Sigmoid colon (tissue), 7 donors: ENCODE measurements around the gene TRIM2. TPM values are rescaled to one million over a fixed set of nuclear protein-coding genes. Genes with fewer than 3 reads are reported as not detected.

Experiments
- DNase-seq: peaks from one replicate; pipeline ENCODE4 v3.0.0-alpha.2; 2019
- H3K27ac ChIP-seq, 4 donors: fragments of 200-600 bp; sonication (generic); one replicate each; pipeline ENCODE4 v1.5.1; 2016 to 2019; ENCODE audit warnings: mild to moderate bottlenecking in 1 of 4
- H3K27me3 ChIP-seq, 3 donors: fragments of 200-600 bp; sonication (generic); one replicate each; pipeline ENCODE4 v1.5.1; 2019; ENCODE audit warnings: mild to moderate bottlenecking in 1 of 3
- H3K36me3 ChIP-seq, 4 donors: fragments of 200-600 bp; sonication (generic); one replicate each; pipeline ENCODE4 v1.5.1; 2016 to 2019
- H3K4me1 ChIP-seq, 4 donors: fragments of 200-600 bp; sonication (generic); one replicate each; pipeline ENCODE4 v1.5.1; 2017 to 2019
- H3K4me3 ChIP-seq, 4 donors: fragments of 200-600 bp; sonication (generic); one replicate each; pipeline ENCODE4 v1.5.1; 2017 to 2019; ENCODE audit warnings: mild to moderate bottlenecking in 2 of 4, moderate library complexity in 1 of 4
- H3K9me3 ChIP-seq, 4 donors: fragments of 200-600 bp in 3 of 4; sonication (generic) in 3 of 4; one replicate each; pipeline versions ENCODE4 v1.5.1 to v1.6.1; 2013 to 2019
- CTCF ChIP-seq, 4 experiments: fragments of 450-650 bp in 3 of 4; fragments of 200-600 bp in 1 of 4; IDR thresholded peaks; one replicate each; pipeline ENCODE4 v1.5.1; 2016 to 2019; ENCODE audit warnings: antibody characterized with exemption in 4 of 4, mild to moderate bottlenecking in 3 of 4, moderate library complexity in 2 of 4
- EP300 ChIP-seq, 4 donors: sonication (generic); formaldehyde crosslinking; IDR thresholded peaks; one replicate each; pipeline ENCODE4 v1.6.1; 2017; ENCODE audit warnings: antibody characterized with exemption in 4 of 4
- POLR2A ChIP-seq, 2 donors: fragments of 450-650 bp; IDR thresholded peaks; one replicate each; pipeline ENCODE4 v1.6.1; 2016; ENCODE audit warnings: antibody characterized with exemption in 2 of 2, mild to moderate bottlenecking in 2 of 2, moderate library complexity in 2 of 2
- POLR2AphosphoS5 ChIP-seq, 4 donors: sonication (generic); formaldehyde crosslinking; IDR thresholded peaks; one replicate each; pipeline ENCODE4 v1.6.1; 2017; ENCODE audit warnings: antibody characterized with exemption in 4 of 4
- WGBS, 2 donors: extraction: QIAGEN DNeasy Blood & Tissue Kit; methylation state at CpG; one replicate each; pipeline ENCODE4 v1.1.7; 2013; 5-methylcytosine and 5-hydroxymethylcytosine counted together
- intact Hi-C: fragments of 100-400 bp; cut with DNase I; formaldehyde crosslinking; loops from one replicate; pipeline ENCODE4 v1.15.1; 2023
- polyA plus RNA-seq, 3 donors: library from polyadenylated mRNA; stranded (reverse); fragments of 200-250 nt; gene quantifications; one replicate each; pipeline ENCODE4 v1.2.3, GENCODE V29; 2013
- total RNA-seq, 4 donors: library from RNA; depleted of rRNA; stranded (reverse); fragments of >200 nt; gene quantifications; one replicate each; pipeline ENCODE4 v1.1.0, GENCODE V29; 2016
- donor health status: healthy with polysubstance abuse.
- donor health status: Bipolar disorder and iron deficiency.
- donor health status: healthy.

The TRIM2 gene
- total and polyA plus RNA-seq, 7 donors = 19.8 to 51.7 (median 31.6) TPM

GRCh38 chr4:153169776-153170175 lies 34.5 kb upstream of the TRIM2 start:
- Histone ChIP-seq H3K4me3 (no peak overlapping the region), H3K4me1 (no peaks in the 10 kb centered on the region), H3K27ac (no peak overlapping the region), H3K27me3 (no peaks in the 10 kb centered on the region), H3K9me3 (peaks cover 0 to 4% (median 0%) of the 10 kb centered on the region in 4 donors), H3K36me3 (no peaks in the 10 kb centered on the region)
- WGBS, 2 donors = 70 to 80% methylated on average over 8 of the region's 8 CpGs
- peak; percentile 17 for DNase-seq
- intact Hi-C loops = no loop called here
- TF ChIP-seq POLR2AphosphoS5 (IDR thresholded peaks at IDR 0.05) = no peak
- TF ChIP-seq POLR2A (IDR thresholded peaks at IDR 0.05) = no peak
- TF ChIP-seq CTCF (IDR thresholded peaks at IDR 0.05) = no peak
- TF ChIP-seq EP300 (IDR thresholded peaks at IDR 0.05) = no peak

- H3K4me1 ChIP-seq = no peaks in the 10 kb centered on the region
- DNase-seq = no peak
- H3K36me3 ChIP-seq = no peaks in the 10 kb centered on the region
- intact Hi-C loops = no loop called here
- H3K4me3 ChIP-seq = no peak overlapping the region
- TF ChIP-seq CTCF (IDR thresholded peaks at IDR 0.05) (no peak), EP300 (IDR thresholded peaks at IDR 0.05) (no peak), POLR2AphosphoS5 (IDR thresholded peaks at IDR 0.05) (no peak), POLR2A (IDR thresholded peaks at IDR 0.05) (no peak)
- 98% methylated on average over 2 of the region's 2 CpGs for WGBS, 2 donors
- no peaks in the 10 kb centered on the region for H3K9me3 ChIP-seq
- no peaks in the 10 kb centered on the region for H3K27me3 ChIP-seq
- H3K27ac ChIP-seq = no peak overlapping the region
These were observed 33.8 kb upstream of the TRIM2 start for GRCh38 chr4:153170407-153170806.

- no peak overlapping the region for H3K4me3 ChIP-seq
- H3K27me3 ChIP-seq = no peaks in the 10 kb centered on the region
- peak; percentile 28 for DNase-seq
- H3K36me3 ChIP-seq = no peaks in the 10 kb centered on the region
- H3K4me1 ChIP-seq = no peaks in the 10 kb centered on the region
- intact Hi-C loops = no loop called here
- TF ChIP-seq EP300 (IDR thresholded peaks at IDR 0.05) (no peak), POLR2A (IDR thresholded peaks at IDR 0.05) (no peak), CTCF (IDR thresholded peaks at IDR 0.05) (no peak), POLR2AphosphoS5 (IDR thresholded peaks at IDR 0.05) (no peak)
- no peak overlapping the region for H3K27ac ChIP-seq
- H3K9me3 ChIP-seq = no peaks in the 10 kb centered on the region
- 97% methylated on average over 22 of the region's 22 CpGs for WGBS, 2 donors
These were observed 29.2 kb upstream of the TRIM2 start for GRCh38 chr4:153174821-153175567.

- DNase-seq = no peak
- WGBS, 2 donors = 79 to 84% methylated on average over 3 of the region's 3 CpGs
These were observed 27.3 kb upstream of the TRIM2 start for GRCh38 chr4:153176938-153177337.

More at GRCh38 chr4:153176938-153177337, 27.3 kb upstream of the TRIM2 start:
- Histone ChIP-seq H3K27me3 (no peaks in the 10 kb centered on the region), H3K36me3 (no peaks in the 10 kb centered on the region), H3K4me1 (no peaks in the 10 kb centered on the region), H3K4me3 (no peak overlapping the region), H3K9me3 (no peaks in the 10 kb centered on the region), H3K27ac (no peak overlapping the region)
- intact Hi-C loops = no loop called here
- TF ChIP-seq EP300 (IDR thresholded peaks at IDR 0.05) = no peak
- TF ChIP-seq CTCF (IDR thresholded peaks at IDR 0.05) = no peak
- no peak for TF ChIP-seq POLR2AphosphoS5 (IDR thresholded peaks at IDR 0.05)
- TF ChIP-seq POLR2A (IDR thresholded peaks at IDR 0.05) = no peak
